Frontal cortex (tissue), 4 donors: ENCODE measurements around the gene PAX2. TPM values are rescaled to one million over a fixed set of nuclear protein-coding genes. Genes with fewer than 3 reads are reported as not detected.
"Not testable (repeated sequence)": the region's sequence is repeated elsewhere in the genome, so short reads cannot be mapped to it uniquely, and the experiment has no call there.

ENCODE experiments used
- DNase-seq, 2 donors: peaks; one replicate each; pipeline ENCODE4 v3.0.0; 2012; ENCODE audit warnings: low spot score in 2 of 2
- FAIRE-seq: peaks from 2 replicates; lab custom pipeline; 2012; peaks lifted over from hg19 to GRCh38; lab: Jason Lieb, UNC
- total RNA-seq: library from RNA; depleted of rRNA; stranded (reverse); fragments of >200 nt; gene quantifications from one replicate; pipeline ENCODE4 v1.2.3, GENCODE V29; 2014
- donor health status: control.
- donor health status: control.
- donor health status: control.

The PAX2 gene
- total RNA-seq: not detected

DNA sequence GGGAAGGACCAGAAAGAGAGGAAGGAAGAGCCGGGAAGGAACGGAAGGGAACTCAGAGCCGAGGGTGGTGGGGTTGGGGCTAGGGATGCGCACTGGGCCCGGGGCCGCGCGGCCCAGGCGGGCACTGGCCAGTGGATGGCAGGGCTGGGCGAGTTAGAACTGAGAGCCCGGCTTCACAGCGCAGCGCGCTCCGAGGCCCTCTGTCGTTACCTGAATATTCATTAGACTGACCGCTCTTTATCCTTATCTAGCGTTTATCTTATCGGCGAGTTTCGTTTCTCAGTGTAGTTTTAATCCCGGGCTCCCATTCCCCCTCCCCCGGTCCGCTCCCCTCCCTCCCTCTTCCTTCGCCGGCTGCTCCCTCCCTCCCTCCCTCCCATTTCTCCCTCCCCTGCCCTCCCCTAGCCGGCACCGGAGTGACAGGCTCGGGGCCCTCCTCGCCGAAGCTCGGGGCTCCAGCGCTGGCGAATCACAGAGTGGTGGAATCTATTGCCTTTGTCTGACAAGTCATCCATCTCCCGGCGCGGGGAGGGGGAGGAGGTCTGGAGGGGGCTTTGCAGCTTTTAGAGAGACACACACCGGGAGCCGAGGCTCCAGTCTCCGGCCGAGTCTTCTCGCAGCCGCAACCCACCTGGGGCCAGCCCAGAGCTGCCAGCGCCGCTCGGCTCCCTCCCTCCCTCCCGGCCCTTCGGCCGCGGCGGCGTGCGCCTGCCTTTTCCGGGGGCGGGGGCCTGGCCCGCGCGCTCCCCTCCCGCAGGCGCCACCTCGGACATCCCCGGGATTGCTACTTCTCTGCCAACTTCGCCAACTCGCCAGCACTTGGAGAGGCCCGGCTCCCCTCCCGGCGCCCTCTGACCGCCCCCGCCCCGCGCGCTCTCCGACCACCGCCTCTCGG is at the start of gene PAX2:
TSS of gene PAX2 (plus strand) at position 596 of the 895 bp plus-strand sequence. CDS start 679 bp downstream, outside the sequence.
- DNase-seq (peak in 1 of 2 donors; percentile 45), FAIRE-seq (no peak)

DNA sequence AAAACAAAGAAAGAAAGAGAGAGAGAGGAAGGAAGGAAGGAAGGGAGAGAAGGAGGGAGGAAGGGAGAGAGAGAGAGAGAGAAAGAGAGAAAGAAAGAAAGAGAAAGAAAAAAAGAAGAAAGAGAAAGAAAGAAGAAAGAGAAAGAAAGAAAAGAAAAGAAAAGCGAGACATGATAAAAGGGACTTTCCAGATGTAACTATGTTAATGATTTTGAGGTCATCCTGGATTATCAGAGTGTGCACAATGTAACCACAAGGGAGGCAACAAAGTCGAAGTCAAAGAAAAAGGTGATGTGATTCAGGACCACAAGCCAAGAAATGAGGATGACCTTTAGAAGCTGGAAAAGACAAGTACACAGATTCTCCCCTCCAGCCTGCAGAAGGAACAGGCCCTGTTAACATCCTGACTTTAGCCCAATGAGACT is 48.9 kb upstream of the PAX2 start:
- DNase-seq (no peak), FAIRE-seq (no peak)

DNA sequence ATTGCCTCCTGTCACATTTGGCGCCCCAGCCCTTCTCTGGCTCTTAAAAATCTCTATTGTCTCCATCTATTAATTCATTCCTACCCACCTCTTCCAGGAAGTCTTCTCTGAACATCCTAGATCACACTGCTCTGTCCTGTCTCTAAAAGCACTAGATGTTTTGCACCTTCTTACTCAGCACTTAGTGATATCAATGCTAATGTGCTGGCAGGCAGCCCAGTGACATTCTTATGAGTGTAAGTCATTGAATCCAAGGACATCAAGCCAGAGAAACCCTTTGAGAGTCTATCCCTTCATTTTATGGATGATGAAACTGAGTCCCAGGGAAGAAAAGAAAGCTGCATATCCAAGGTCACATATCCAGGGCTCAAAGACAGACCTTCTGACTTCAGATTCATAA is 48.3 kb upstream of the PAX2 start:
- FAIRE-seq: no peak

DNA sequence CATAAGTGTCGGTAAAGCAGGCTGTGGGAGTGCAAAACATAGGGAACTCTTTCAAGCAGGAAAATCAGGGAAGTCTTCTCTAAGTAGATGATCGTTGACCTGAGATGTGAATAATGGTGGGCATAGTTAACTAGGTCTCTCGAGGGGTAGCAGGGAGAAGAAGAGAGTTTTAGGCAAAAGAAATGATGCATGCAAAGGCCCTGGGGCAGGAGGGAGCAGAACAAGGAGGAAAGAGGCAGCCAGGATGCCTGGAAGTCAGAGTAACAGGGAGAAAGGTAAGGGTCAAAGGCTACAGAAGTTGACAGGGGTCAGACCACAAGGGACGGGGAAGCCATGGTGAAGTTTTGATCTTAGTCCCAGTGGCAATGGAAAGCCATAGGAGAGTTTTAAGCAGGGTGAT is 47.8 kb upstream of the PAX2 start:
- no peak for FAIRE-seq
- DNase-seq: no peak

More for the DNA sequence above, 48.3 kb upstream of the PAX2 start:
- DNase-seq: no peak

DNA sequence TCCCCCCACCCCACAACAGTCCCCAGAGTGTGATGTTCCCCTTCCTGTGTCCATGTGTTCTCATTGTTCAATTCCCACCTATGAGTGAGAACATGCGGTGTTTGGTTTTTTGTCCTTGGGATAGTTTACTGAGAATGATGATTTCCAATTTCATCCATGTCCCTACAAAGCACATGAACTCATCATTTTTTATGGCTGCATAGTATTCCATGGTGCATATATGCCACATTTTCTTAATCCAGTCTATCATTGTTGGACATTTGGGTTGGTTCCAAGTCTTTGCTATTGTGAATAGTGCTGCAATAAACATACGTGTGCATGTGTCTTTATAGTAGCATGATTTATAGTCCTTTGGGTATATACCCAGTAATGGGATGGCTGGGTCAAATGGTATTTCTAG is 43.7 kb upstream of the PAX2 start:
- FAIRE-seq, DNase-seq: not testable (repeated sequence)

DNA sequence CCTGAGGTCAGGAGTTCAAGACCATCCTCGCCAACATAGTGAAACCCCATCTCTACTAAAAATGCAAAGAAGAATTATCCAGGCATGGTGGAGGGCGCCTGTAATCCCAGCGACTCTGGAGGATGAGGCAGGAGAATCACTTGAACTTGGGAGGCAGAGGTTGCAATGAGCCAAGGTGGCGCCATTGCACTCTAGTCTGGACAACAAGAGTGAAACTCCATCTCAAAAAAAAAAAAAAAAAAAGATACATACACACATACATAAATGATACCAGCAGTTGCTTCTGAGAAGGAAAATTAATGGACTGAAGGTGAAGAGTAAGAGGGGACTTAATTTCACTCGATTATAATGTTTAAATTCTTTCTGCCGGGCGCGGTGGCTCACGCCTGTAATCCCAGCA is 40.2 kb upstream of the PAX2 start:
- no peak for FAIRE-seq
- DNase-seq: no peak

DNA sequence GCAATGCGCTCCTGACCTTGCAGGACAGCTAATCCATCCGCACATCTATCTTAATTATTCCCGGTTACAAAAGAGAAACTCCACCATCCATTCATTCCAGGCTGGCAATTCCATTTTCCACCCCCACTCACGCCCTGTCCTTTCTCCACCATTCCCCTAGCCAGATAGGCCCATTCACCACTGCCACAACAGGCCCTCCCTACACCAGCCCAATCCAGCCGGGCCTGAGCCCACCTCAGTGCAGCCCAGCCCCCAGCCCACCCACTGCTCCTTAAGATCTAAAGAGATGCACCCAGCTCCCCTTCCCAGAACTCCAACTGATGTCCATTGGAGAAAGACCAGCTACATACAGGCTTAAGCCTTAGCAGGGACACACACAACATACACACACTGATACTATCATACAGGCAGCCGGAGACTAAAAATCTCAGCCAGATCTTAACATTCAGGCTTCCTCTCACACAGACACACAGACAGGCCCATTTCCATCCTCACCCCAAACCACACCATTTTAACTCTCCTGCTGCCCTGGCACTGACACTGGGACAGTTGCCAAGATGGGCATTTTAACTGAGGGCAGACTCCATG is 38.0 kb upstream of the PAX2 start:
- no peak for DNase-seq
- FAIRE-seq: no peak

DNA sequence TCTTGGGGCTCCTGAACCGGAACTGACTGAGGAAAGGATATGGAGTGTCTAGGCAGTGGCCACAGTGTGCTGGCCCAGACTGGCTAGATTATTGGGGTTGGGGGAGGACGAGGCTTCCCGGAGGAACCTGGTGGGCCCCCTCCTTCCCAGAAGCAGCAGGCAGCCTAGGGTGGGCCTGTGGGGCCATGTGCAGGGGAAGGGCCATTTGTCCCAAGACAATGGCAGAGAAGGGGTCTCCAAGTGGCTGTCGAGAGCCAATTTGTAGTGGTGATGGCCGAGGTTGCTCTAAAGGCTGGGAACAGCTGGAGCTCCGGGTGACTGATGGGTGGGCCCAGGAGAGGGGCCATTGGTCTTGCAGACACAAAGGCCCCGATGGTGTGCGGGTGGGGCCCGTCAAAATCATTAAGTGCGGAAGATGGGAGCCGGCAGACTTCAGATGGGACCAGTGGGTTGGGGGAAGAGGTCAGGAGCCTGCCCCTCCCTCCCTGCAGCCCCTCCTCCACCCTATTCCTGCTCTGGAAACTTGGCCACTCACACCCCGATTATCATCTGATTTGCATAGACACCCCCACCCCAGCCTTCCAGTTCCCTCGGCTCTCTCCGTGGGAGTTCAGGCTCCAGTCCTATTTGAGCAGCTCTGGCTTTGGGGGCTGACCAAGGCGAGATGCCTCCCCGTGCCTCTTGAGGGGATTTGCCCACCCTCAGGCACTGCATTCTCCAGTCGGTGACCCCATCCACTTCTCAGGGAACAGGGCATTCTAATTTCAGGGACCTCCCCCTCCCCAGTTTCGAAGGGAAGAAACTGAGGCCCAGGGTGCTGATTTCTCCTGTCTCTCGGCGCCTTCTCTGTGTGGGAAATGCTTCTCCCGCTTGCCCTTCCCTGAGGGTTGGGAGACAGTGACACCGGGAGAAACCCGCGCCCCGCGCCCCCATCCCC is 36.0 kb upstream of the PAX2 start:
- no peak for FAIRE-seq
- DNase-seq: no peak

DNA sequence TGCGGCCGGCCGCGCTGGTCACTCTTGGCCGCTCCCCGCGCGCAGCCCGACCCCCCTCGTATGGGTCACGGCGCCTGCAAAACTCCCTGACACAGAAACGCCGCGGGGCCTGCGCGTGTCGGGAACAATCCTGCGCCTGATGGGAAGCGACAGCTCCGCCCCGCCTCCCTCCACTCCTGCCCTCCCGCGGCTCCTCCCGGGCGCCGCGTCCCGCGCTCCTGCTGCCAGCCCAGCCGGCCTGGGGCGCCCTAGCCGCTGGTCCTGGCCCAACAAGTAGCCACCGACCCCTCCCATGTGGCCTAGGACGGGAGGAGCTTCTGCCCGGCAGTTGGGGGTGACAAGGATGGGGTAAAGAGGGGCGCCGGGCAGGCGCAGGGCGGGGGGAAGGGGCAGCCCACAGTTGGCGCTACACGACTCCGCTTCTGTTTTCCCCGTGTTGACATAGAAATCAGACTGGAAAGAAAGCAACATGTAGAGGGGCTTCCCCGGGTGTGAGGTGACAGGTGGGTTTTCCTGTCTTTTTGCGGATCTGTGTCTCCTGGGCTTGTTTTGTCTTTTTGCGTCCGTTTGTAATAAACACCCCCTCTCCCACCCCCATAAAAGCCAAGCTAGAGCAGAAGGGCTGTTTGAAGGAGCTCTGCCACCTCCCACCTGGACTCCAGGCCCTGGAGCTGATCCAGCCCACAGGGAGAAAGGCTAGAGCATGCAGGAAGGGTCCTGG is 35.1 kb upstream of the PAX2 start:
- no peak for FAIRE-seq
- peak in 1 of 2 donors; percentile 55 for DNase-seq

DNA sequence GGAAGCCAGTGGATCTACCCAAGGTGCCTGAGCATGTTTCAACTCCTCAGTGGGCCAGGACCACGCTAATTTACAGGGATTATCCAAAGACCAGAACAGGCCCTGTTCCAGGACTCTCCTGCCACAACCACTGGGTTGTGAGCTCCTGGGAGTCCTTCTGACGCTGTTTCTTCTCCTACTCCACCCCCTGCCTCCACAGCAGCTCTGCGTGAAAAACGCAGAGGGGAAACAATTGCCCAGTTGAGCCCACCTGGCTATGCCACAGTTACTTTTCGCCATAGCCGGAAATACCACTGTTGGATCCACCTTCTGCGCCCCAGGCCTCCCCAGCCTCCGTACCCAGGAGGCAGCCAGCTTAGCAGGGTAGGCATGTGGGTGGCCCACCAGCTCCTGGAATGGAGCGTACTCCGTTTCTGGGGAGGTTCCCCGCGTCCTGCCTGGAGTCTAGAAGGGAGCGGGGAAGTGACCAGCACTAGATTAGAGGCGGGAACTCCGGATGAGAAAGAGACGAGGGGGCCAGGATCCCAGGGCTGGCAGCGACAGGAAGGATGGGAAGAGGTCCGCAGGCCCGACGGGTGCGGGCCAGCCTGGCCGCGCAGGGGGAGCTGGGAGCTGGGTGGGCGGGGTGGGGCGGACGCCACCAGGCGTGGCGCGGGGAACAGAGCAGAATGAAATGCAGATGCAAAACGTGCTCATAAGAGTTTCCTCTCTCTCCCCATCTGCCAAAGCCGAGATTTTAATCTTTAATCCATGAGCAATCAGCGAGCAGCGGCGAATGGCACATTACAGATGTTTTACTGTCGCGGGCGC is 32.1 kb upstream of the PAX2 start:
- DNase-seq (no peak), FAIRE-seq (no peak)

DNA sequence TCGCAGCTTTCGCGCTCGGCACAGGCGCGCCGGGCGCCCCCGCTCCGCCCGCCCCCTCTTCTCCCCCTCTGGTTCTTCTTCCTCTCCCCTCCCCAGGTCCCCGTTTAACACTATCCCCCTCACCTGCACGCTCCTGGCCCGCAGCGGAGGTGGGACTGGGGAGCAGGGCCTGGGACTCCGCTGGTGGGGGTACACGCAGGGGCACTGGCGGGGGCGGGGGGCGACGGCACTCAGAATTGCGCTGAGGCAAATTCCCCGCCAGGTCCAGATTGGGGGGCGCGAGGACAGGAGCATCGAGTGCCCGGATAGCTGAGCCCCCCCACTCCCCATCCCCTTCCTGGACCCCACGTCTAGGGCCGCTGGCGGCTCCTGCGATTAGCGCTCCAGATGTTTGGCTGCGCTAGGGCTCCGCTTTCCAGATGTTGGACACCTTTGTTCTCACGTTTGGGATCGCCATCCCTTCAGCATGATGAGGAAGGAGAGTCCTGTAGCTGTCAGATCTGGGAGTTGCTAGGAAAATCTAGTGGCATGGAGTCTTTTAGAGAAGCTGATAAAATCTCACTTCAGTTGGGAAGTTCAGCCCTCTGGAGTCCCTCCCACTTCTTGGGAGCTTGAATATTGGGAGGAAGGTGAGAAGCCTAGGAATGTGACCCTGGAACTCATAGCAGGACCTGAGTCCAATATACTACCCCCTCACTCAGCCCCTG is 31.4 kb upstream of the PAX2 start:
- FAIRE-seq (no peak), DNase-seq (no peak)

DNA sequence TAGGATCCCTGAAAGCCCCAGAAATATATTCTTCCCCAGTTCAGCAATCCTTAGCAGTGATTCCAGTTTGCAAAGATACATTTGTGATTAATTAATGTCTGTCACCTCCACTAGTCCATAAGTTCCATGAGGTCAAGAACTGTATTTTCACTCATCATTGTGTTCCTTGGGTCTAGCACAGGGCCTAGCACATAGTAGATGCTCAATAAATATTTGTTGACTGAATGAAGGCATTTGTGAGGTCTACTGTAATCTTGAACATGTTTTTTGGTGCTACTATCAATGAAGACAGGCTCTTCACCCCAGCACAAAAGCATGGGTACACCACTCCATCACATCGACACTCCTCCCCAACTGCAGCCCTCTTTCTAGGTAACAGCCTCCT is 30.8 kb upstream of the PAX2 start:
- DNase-seq (no peak), FAIRE-seq (no peak)

DNA sequence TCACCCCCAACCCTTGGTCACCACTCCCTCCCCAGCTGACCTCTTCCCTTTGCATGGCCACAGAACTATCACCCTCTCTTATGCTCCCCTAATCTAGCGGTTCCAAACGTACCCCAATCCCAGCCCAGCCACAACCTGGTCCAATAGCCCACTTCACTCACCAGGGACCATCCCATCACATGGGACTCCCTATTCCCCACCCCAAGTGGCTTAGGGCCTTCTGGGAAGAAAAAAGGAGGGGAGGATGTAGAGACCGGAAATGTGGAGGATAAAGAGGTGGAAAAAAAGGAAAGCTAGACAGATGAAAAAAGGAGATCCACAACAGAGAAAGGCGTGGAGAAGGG is 30.3 kb upstream of the PAX2 start:
- FAIRE-seq: no peak

DNA sequence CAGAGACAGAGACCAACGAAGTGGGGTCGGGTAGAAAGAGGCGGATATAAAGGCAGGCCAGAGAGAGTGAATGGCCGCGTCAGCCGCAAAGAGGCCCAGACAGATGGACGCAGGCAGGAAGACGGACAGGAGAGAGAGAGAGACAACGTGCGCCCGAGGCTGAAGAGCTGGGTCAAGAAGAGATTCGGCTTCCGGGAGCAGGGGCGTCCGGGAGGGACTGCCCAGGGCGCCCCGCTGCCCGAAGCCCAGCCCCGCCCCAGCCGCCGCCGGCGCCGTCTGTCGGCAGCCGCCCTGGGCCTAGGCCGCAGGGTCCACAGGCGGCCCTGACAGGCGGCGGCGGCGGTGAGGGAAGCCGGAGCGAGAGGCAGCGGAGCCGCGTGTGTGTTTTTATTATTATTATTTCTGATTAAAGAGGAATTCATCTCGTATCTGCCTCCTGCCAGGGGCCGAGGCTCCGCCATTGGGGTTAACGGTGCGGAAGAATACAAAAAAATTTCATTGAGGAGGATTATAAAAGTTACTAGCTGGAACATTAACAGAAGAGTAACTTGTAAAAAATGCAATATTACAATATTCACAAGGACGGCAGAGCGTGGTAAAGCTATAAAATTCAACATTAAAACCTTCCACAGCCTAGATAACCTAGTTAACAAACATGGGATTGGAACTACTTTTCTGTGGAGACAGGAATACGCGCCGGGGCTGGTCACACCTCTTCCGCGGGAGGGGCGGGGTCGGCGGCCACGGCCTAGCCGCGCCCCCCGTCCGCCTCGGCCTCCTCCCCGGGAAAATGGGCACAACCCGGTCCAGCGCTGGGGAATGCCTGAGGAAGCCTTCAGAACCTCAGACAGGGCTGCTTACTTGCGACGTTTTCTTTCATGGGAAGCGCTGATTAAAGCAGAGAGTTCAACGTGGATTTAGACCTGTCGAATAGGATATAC is 29.7 kb upstream of the PAX2 start:
- no peak for DNase-seq
- FAIRE-seq: no peak

More for the DNA sequence above, 30.3 kb upstream of the PAX2 start:
- no peak for DNase-seq

DNA sequence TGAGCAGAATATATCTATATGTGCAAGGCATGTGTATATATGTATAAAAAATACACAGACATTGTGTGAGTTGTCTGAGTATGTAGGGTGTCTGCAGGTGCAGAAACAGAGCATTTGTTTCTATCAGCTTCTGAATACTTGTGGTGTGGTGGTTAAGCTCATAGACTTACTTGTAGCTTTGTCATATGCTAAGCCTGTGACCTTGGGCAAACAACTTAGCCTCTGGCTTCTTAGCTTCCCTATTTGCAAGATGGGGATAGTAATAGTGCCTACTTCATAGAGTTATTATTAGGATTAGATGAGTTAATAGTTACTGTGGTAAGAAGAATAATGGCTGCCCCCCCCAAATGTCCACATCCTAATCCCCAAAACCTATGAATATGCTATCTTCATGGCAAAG is 28.2 kb upstream of the PAX2 start:
- no peak for DNase-seq
- FAIRE-seq: no peak

DNA sequence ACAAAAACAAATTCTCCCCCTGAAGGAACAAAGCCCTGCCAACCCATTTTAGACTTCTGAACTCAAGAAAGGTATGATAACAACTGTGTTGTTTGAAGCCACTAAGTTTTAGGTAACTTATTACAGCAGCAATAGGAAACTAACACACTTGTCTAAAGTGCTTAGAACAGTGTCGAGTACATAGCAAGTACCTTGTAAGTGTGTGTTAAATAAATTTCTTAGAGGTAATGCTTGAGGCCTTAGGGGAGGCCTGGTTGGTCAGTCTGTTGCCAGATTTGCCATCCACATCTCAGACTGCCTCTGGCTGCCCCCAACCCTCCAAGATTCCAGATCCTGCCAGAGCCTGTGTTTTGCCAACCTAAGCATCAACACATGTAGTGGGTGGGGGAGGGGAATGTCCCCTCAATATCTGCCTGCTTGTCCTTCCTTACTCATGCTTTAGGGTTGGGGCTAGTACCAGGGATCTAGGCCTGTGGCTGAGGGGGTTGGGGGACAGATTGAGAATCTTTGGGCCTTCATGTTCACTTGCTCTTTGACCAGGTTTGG is 27.1 kb upstream of the PAX2 start:
- no peak for DNase-seq
- FAIRE-seq: no peak

DNA sequence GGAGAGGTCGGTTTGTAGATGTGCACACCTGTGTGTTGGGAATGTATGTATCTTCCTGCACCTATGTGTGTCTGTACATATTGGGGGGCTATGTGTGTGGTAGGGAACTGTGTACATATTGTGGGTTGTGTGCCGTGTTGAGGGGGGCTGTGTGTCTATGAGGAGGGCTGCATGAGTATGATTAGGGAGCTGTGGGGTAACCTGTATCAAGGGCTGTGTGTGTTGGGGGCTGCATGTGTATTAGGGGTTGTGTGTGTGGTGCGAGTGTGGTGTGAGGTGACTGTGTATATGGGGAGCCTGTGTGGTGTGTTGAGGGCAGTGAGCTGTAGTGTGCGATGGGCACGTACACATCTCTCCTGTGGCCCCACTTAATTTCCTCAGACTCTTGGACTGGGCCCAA is 22.2 kb upstream of the PAX2 start:
- FAIRE-seq (no peak), DNase-seq (no peak)
